ENCODE data around the gene VWF.

DNA sequence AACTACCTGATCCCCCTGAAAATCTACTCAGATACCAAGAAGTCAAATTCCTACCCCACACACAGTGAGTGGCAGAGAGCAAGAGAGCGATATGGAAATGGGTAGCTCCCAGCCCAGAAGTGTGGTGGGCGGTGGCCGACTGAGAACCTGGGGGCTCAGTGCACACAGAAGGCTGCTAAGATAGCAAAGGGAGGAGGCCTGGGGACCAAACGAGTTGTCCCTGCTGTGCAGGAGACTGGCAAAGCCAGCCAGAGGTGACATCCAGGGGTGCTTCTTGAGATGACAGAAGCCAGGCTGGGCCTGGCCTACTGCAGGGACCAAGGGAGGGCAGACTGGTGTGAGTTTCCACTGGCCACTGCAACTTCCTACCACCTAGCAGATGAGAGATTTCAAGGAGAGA is 52.9 kb downstream of the VWF start:
- TF ChIP-seq ZNF274 (IDR thresholded peaks at IDR 0.05; ENCODE audit: low read depth, low read length) (no peak), SUZ12 (IDR thresholded peaks at IDR 0.05; ENCODE audit: extremely low read depth, insufficient read depth, insufficient read length) (no peak), YY1 (IDR thresholded peaks at IDR 0.05; ENCODE audit: insufficient read depth, insufficient read length) (no peak)
